Measurements from ENCODE around the gene KIF1B. TPM values are rescaled to one million over a fixed set of nuclear protein-coding genes. Genes with fewer than 3 reads are reported as not detected.

Gene KIF1B
- total RNA-seq, 2 experiments from 2014 or later: 7.9 to 9.7 TPM

GRCh38 chr1:10419351-10419750 is 209.0 kb downstream of the KIF1B start:
- ATAC-seq (ENCODE audit: poor library complexity) (no peak), DNase-seq (no peak)
- H3K36me3 Mint-ChIP-seq (ENCODE audit: low read depth): peaks cover 61% of the 10 kb centered on the region
- H3K9me3 ChIP-seq (ENCODE audit: control insufficient read depth in 1 of 2, insufficient read depth in 1 of 2, low read length in 2 of 2): no peaks in the 10 kb centered on the region
- ChIA-PET CTCF (no interaction called here), POLR2A (no interaction called here)
- intact Hi-C loops (cut with DNase I, micrococcal nuclease): no loop called here
- no peak overlapping the region for H3K27ac ChIP-seq (ENCODE audit: low read depth in 1 of 2, low read length in 2 of 2)
- peaks cover 5% of the 10 kb centered on the region for H3K4me1 Mint-ChIP-seq (ENCODE audit: low read depth)
- no peaks in the 10 kb centered on the region for H3K9me3 Mint-ChIP-seq
- H3K4me3 Mint-ChIP-seq: no peak overlapping the region
- H3K4me3 ChIP-seq (ENCODE audit: low read length): no peak overlapping the region
- no peaks in the 10 kb centered on the region for H3K27me3 Mint-ChIP-seq
- H3K4me1 ChIP-seq (ENCODE audit: insufficient read depth, low read length): peaks cover 6% of the 10 kb centered on the region
- no peak overlapping the region for H3K27ac Mint-ChIP-seq
- H3K36me3 ChIP-seq (ENCODE audit: insufficient read depth, low read length): peaks cover 31% of the 10 kb centered on the region
- no peak for TF ChIP-seq CTCF (IDR thresholded peaks at IDR 0.05)
- no peaks in the 10 kb centered on the region for H3K27me3 ChIP-seq (ENCODE audit: control insufficient read depth in 1 of 2, insufficient read depth in 2 of 2, low read length in 2 of 2)

- H3K4me3 Mint-ChIP-seq: no peak overlapping the region
- peaks cover 27% of the 10 kb centered on the region for H3K36me3 ChIP-seq (ENCODE audit: insufficient read depth, low read length)
- no peak overlapping the region for H3K4me3 ChIP-seq (ENCODE audit: low read length)
- DNase-seq: no peak
- H3K27ac ChIP-seq (ENCODE audit: low read depth in 1 of 2, low read length in 2 of 2): no peak overlapping the region
- no peaks in the 10 kb centered on the region for H3K9me3 Mint-ChIP-seq
- CTCF ChIA-PET: no interaction called here
- H3K9me3 ChIP-seq (ENCODE audit: control insufficient read depth in 1 of 2, insufficient read depth in 1 of 2, low read length in 2 of 2): no peaks in the 10 kb centered on the region
- ATAC-seq (ENCODE audit: poor library complexity): no peak
- POLR2A ChIA-PET: no interaction called here
- no peak overlapping the region for H3K27ac Mint-ChIP-seq
- H3K4me1 Mint-ChIP-seq (ENCODE audit: low read depth): no peaks in the 10 kb centered on the region
- H3K4me1 ChIP-seq (ENCODE audit: insufficient read depth, low read length): no peaks in the 10 kb centered on the region
- intact Hi-C loops (cut with DNase I, micrococcal nuclease): no loop called here
- no peaks in the 10 kb centered on the region for H3K27me3 ChIP-seq (ENCODE audit: control insufficient read depth in 1 of 2, insufficient read depth in 2 of 2, low read length in 2 of 2)
- H3K27me3 Mint-ChIP-seq: no peaks in the 10 kb centered on the region
- no peak for TF ChIP-seq CTCF (IDR thresholded peaks at IDR 0.05)
- peaks cover 41% of the 10 kb centered on the region for H3K36me3 Mint-ChIP-seq (ENCODE audit: low read depth)
Measured at GRCh38 chr1:10421637-10422036, 211.3 kb downstream of the KIF1B start.

- no peak overlapping the region for H3K4me3 Mint-ChIP-seq
- no peak for ATAC-seq (ENCODE audit: poor library complexity)
- Histone ChIP-seq H3K9me3 (ENCODE audit: control insufficient read depth in 1 of 2, insufficient read depth in 1 of 2, low read length in 2 of 2) (no peaks in the 10 kb centered on the region), H3K4me3 (ENCODE audit: low read length) (no peak overlapping the region), H3K36me3 (ENCODE audit: insufficient read depth, low read length) (peaks cover 11% of the 10 kb centered on the region), H3K27me3 (ENCODE audit: control insufficient read depth in 1 of 2, insufficient read depth in 2 of 2, low read length in 2 of 2) (no peaks in the 10 kb centered on the region), H3K4me1 (ENCODE audit: insufficient read depth, low read length) (peaks cover 9% of the 10 kb centered on the region), H3K27ac (ENCODE audit: low read depth in 1 of 2, low read length in 2 of 2) (no peak overlapping the region)
- intact Hi-C loops (cut with DNase I, micrococcal nuclease): no loop called here
- H3K4me1 Mint-ChIP-seq (ENCODE audit: low read depth): peaks cover 5% of the 10 kb centered on the region
- peaks cover 20% of the 10 kb centered on the region for H3K36me3 Mint-ChIP-seq (ENCODE audit: low read depth)
- DNase-seq: no peak
- ChIA-PET POLR2A (no interaction called here), CTCF (no interaction called here)
- no peaks in the 10 kb centered on the region for H3K9me3 Mint-ChIP-seq
- TF ChIP-seq CTCF (IDR thresholded peaks at IDR 0.05): no peak
- H3K27me3 Mint-ChIP-seq: no peaks in the 10 kb centered on the region
- no peak overlapping the region for H3K27ac Mint-ChIP-seq
Measured at GRCh38 chr1:10424034-10424433, 213.7 kb downstream of the KIF1B start.
